ENCODE measurements around the gene SPATA32.

- no peak for TF ChIP-seq CTCF (IDR thresholded peaks at IDR 0.05)
- no peak for TF ChIP-seq POLR2A (IDR thresholded peaks at IDR 0.05)
Observed at GRCh38 chr17:45279898-45280297, 18.0 kb upstream of the SPATA32 start.
